Temporal lobe (tissue), 1 donor: ENCODE measurements around the gene FOLH1. TPM values are rescaled to one million over a fixed set of nuclear protein-coding genes. Genes with fewer than 3 reads are reported as not detected.

Experiments used
- total RNA-seq: library from RNA; depleted of rRNA; stranded (reverse); fragments of >200 nt; gene quantifications from one replicate; pipeline ENCODE4 v1.2.3, GENCODE V29; 2014

FOLH1 gene
- total RNA-seq, 1 donor from 2014 or later: 1.7 TPM

Other genes with a start within 250 kb of the FOLH1 start
- not detected for gene TRIM51G, start 224.7 kb downstream of the FOLH1 start, total RNA-seq
- gene TRIM49B, start 179.8 kb downstream of the FOLH1 start, total RNA-seq: 0.25 TPM
- not detected for gene TRIM64C, start 149.5 kb downstream of the FOLH1 start, total RNA-seq